HFF-Myc (cell line): ENCODE results near the gene OBP2A.

Experiments
- DNase-seq: peaks from one replicate; pipeline ENCODE4 v3.0.0-alpha.2; 2011; ENCODE audit warnings: low read depth; ENCODE audit errors: extremely low read depth
- H3K4me3 ChIP-seq: replicated peaks from 2 replicates; pipeline ENCODE4 v1.5.1; 2011; ENCODE audit warnings: low read depth, mild to moderate bottlenecking, control low read depth, low read length
- CTCF ChIP-seq: IDR thresholded peaks from 2 replicates; pipeline ENCODE4 v1.5.1; 2012; ENCODE audit warnings: mild to moderate bottlenecking, low read depth, low read length, control low read depth; ENCODE audit errors: missing control alignments

Gene OBP2A

GRCh38 chr9:135552698-135553171, 6.8 kb downstream of the OBP2A start:
- no peak for DNase-seq
- H3K4me3 ChIP-seq = no peak overlapping the region
- TF ChIP-seq CTCF = no peak

- TF ChIP-seq CTCF = no peak
- no peak overlapping the region for H3K4me3 ChIP-seq
- DNase-seq = no peak
These were observed 8.8 kb downstream of the OBP2A start for GRCh38 chr9:135554718-135555117.

- TF ChIP-seq CTCF = no peak
- H3K4me3 ChIP-seq = no peak overlapping the region
- DNase-seq = no peak
These were observed 9.3 kb downstream of the OBP2A start for GRCh38 chr9:135555203-135555602.

- H3K4me3 ChIP-seq = no peak overlapping the region
- TF ChIP-seq CTCF = no peak
- DNase-seq = no peak
These were observed 10.0 kb downstream of the OBP2A start for GRCh38 chr9:135555910-135556309.

GRCh38 chr9:135559606-135560005, 13.7 kb downstream of the OBP2A start:
- no peak for DNase-seq
- TF ChIP-seq CTCF = no peak
- no peak overlapping the region for H3K4me3 ChIP-seq

- TF ChIP-seq CTCF = no peak
- no peak for DNase-seq
- no peak within 1 kb of the TSS for H3K4me3 ChIP-seq
These were observed 15.7 kb downstream of the OBP2A start, which contains the start of gene PAEP for GRCh38 chr9:135561391-135562234. Gene PAEP (plus strand): TSS chr9:135561756.
